ENCODE results near the gene POLE4.

DNA sequence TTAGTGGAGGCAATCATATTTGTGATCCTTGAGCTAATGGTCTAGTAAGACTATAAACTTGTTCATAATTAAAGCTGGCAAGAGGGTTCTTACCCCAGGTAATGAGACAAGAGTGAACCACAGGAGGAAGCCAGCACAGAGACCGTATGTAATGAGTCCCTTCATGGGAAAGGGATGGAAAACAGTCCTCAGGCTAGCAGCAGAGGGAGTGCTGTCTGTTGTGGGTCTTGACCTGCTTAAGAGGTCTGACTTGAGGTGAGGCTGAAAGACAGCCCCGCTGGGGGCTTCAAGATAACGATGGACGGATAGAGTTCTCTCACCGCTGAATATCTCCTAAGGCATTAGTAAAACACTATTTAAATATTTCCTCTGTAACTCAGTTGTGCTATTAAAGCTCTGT, 16.2 kb upstream of the POLE4 start:
- no peak for TF ChIP-seq CTCF (IDR thresholded peaks at IDR 0.05)
- no peak for TF ChIP-seq POLR2AphosphoS5 (IDR thresholded peaks at IDR 0.05)
- no peak for TF ChIP-seq POLR2A (IDR thresholded peaks at IDR 0.05)
